Urinary bladder (tissue), 4 donors: ENCODE measurements around the gene SLC11A2. TPM values are rescaled to one million over a fixed set of nuclear protein-coding genes. Genes with fewer than 3 reads are reported as not detected.
"Not testable (repeated sequence)": the region's sequence is repeated elsewhere in the genome, so short reads cannot be mapped to it uniquely, and the experiment has no call there.

Source experiments
- DNase-seq: peaks from one replicate; pipeline ENCODE4 v3.0.0-alpha.2; 2015; ENCODE audit errors: extremely low spot score
- H3K27ac ChIP-seq: one replicate; pipeline ENCODE4 v1.5.1; 2013; ENCODE audit warnings: low read depth, mild to moderate bottlenecking, moderate library complexity
- H3K36me3 ChIP-seq: one replicate; pipeline ENCODE4 v1.6.1; 2013; ENCODE audit warnings: mild to moderate bottlenecking, moderate library complexity; ENCODE audit not compliant: insufficient read depth
- H3K4me1 ChIP-seq: one replicate; pipeline ENCODE4 v1.6.1; 2013; ENCODE audit warnings: mild to moderate bottlenecking, moderate library complexity; ENCODE audit not compliant: insufficient read depth
- H3K4me3 ChIP-seq: one replicate; pipeline ENCODE4 v1.5.1; 2013; ENCODE audit warnings: low read depth, low read length
- WGBS: extraction: QIAGEN DNeasy Blood & Tissue Kit; methylation state at CpG from one replicate; pipeline ENCODE4 v1.1.7; 2013; 5-methylcytosine and 5-hydroxymethylcytosine counted together
- polyA plus RNA-seq: library from polyadenylated mRNA; stranded (reverse); fragments of 200-250 nt; gene quantifications from one replicate; pipeline ENCODE4 v1.2.3, GENCODE V29; 2013
- total RNA-seq: library from RNA; depleted of rRNA; stranded (reverse); fragments of >200 nt; gene quantifications from one replicate; pipeline ENCODE4 v1.2.3, GENCODE V29; 2014
- donor health status: healthy with polysubstance abuse.
- donor health status: healthy.

The SLC11A2 gene
- total and polyA plus RNA-seq, 2 donors: 21.5 to 78.3 TPM

DNA sequence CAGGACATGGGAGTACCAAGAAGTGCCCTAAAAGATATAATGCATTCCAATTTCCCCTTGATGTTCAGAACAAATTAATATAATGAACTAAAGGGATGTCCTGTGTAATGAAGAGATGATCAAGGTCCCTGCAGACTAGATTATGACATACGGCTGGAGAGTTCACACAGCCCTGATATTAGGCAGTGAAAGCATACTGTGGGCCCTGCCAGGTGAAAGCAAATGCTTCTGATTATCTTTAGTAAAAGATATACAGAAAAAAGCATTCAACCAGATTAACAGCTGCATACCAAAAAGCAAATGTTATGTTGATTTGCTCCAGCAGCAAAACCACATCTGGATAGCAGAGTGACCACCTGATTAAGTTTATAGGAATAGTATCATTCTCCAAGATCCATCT lies 61.8 kb downstream of the SLC11A2 start:
- Histone ChIP-seq H3K4me1 (no peaks in the 10 kb centered on the region), H3K36me3 (peaks cover 3% of the 10 kb centered on the region), H3K4me3 (no peak overlapping the region), H3K27ac (no peak overlapping the region)
- no peak for DNase-seq
- 65% methylated on average over 1 of the region's 1 CpG for WGBS

DNA sequence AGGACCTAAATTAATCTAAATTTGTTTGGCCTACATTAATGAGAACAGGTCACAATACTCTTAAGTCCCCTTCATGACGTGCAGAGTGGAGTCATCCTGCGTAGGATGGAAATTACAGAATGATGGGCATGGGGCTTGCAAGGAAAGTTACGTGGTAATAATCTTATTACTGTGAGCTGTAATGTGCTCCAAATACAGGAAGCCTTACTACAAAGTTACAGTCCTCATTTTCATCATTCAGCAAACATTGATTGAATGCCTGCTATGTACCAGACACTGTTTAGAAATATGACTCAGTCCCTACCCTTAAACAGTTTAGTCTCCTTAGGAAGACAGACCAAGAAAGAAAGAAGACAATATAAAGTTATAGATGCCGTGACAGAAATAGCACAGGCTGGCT lies 64.5 kb downstream of the SLC11A2 start:
- Histone ChIP-seq H3K36me3 (no peaks in the 10 kb centered on the region), H3K4me3 (no peak overlapping the region), H3K4me1 (no peaks in the 10 kb centered on the region), H3K27ac (no peak overlapping the region)
- WGBS: 94% methylated on average over 4 of the region's 4 CpGs
- no peak for DNase-seq

DNA sequence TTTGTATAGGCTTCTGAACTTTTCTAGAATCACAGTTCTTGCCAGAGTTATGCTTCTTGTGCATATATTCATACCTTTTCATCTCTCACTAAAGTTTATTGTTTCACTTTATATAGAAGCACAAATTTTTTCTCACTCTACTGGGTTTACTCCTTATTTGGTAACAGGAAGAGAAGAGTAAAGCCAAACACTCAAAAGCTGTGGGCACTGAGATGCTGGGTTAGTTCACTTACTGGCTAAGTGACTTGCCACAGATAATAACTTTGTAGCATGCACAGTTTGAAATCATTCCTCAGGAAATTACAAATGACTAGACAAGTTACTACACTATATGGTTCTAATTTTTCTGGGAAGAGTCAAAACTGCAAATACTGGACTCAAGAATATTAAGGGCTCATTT lies 66.1 kb downstream of the SLC11A2 start:
- Histone ChIP-seq H3K36me3 (no peaks in the 10 kb centered on the region), H3K27ac (no peak overlapping the region), H3K4me1 (no peaks in the 10 kb centered on the region), H3K4me3 (no peak overlapping the region)
- no peak for DNase-seq

DNA sequence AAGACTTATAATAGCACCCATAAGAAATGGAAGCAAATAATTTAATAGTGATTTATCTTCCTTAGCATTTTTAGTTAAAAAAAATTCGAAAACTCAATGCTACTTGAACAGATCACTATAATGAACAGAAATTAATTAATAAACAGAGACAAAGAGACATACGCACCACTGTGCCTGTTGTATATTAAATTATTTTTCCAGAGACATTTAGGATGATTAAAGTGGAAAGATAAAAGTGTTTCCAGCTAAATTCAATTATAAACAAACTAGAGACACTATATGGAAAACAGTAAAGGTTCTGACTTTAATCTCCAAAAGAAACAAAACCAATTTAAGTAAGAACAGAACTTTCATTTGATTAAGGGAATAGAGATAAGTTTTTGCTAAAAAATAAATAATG lies 70.5 kb downstream of the SLC11A2 start:
- Histone ChIP-seq H3K4me1 (no peaks in the 10 kb centered on the region), H3K27ac (no peak overlapping the region), H3K4me3 (no peak overlapping the region), H3K36me3 (no peaks in the 10 kb centered on the region)
- WGBS: 87% methylated on average over 2 of the region's 2 CpGs
- no peak for DNase-seq

DNA sequence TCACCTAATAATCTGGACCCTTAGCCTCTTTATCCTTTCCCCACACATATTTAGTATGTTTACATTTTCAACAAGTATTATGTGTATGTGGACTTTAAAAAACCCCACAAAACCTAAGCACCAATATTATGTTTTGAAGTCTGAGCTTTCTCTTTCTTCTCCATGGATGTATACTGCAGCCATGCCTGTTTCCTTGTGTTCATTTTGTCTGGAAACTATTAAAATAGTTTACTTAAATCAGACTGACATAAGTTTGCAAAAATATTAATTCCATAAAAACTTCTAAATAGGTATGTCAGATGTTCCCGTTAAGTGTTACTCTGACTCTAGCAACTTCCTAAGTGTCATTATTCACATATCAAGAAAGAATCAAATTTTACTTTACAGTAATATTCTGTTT lies 70.9 kb downstream of the SLC11A2 start:
- Histone ChIP-seq H3K4me3 (no peak overlapping the region), H3K4me1 (no peaks in the 10 kb centered on the region), H3K36me3 (no peaks in the 10 kb centered on the region), H3K27ac (no peak overlapping the region)
- WGBS: 84% methylated on average over 1 of the region's 1 CpG
- no peak for DNase-seq

DNA sequence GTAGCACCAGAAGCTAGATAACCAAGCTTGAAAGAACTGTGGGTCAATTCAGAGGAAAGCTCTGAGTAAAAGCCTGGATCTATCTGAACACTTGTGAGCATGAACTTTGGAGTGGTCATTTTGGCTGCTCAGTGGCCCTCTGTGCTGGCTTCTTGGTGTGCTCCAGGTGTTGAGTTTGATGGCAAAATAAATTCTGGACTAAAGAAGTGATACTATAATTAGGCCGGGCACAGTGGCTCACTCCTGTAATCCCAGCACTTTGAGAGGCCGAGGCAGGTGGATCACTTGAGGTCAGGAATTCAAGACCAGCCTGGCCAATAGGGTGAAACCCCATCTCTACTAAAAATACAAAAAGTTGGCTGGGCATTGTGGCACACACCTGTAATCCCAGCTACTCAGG lies 71.4 kb downstream of the SLC11A2 start:
- H3K4me3 ChIP-seq, DNase-seq, H3K4me1 ChIP-seq, H3K27ac ChIP-seq, H3K36me3 ChIP-seq: not testable (repeated sequence)
- 98% methylated on average over 2 of the region's 2 CpGs for WGBS

DNA sequence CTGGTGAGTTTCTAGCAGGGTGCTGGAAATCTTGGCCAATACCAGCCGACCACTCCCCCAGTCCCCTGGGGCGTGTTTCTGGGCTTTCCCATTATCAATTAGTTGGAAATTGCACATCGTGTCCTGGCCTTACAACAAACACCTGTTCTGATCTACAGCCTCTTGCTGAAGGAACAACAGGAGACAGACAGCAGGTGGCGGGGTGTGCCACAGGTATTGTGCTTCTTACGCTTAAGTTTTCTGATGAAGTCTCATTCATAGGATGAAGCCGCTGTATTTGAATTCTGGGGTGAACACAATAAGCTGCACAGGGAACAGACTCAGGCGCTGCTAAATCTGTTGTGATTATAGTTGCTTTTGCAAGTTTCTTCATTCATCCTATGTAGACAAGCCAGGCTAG lies 73.1 kb downstream of the SLC11A2 start:
- no peak for DNase-seq
- no peak overlapping the region for H3K27ac ChIP-seq
- no peaks in the 10 kb centered on the region for H3K4me1 ChIP-seq
- 88% methylated on average over 7 of the region's 7 CpGs for WGBS
- H3K36me3 ChIP-seq: no peaks in the 10 kb centered on the region
- H3K4me3 ChIP-seq: no peak overlapping the region

DNA sequence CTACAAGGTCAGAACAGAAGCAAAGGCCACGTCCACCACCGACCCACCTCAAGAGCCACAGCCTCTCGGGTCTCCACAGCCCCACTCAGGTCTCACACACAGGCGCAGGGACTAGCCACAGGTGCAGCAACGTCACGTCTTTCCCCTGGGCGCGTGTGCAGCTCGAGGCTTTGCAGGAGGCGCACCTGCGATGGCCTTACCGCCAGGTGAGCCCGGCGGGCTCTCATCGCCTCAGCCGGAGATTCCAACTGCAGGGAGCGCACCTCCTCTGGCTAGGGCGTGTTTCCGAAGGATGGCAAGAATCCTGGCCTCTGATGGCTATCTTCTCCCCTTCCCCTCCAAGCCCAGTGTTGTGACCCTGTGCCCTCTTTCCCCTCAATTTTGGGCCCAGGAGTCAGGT lies 73.7 kb downstream of the SLC11A2 start, which contains the start of gene HIGD1C:
HIGD1C (plus strand) TSS at position 35 of the 400 bp plus-strand sequence. CDS start 1,455 bp downstream, outside the sequence.
- Histone ChIP-seq H3K4me3 (no peak within 1 kb of the TSS), H3K36me3 (no peaks in the 10 kb centered on the region), H3K4me1 (no peaks in the 10 kb centered on the region), H3K27ac (no peak within 1 kb of the TSS)
- no peak for DNase-seq
- 93% methylated on average over 19 of the region's 19 CpGs for WGBS

DNA sequence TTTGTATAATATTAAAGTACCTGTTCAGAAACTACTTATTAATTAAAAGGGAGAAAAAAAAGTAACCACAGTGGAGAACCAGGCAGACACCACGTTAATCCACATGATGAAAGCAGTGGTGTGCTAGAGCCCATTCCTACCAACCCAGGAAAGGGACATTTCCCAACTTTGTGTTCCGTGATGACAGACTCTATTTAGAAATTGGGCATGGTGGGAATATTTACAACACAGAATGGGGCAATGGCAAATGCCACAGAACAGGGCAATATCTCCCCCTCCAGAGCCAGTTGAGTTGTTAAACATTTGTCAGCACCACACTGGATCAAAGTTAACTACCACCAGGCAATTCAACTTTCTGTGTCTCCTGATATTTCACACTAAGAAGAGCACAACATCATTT lies 75.1 kb downstream of the SLC11A2 start:
- Histone ChIP-seq H3K36me3 (no peaks in the 10 kb centered on the region), H3K4me3 (no peak overlapping the region), H3K4me1 (no peaks in the 10 kb centered on the region), H3K27ac (no peak overlapping the region)
- WGBS: 93% methylated on average over 2 of the region's 2 CpGs
- DNase-seq: no peak

DNA sequence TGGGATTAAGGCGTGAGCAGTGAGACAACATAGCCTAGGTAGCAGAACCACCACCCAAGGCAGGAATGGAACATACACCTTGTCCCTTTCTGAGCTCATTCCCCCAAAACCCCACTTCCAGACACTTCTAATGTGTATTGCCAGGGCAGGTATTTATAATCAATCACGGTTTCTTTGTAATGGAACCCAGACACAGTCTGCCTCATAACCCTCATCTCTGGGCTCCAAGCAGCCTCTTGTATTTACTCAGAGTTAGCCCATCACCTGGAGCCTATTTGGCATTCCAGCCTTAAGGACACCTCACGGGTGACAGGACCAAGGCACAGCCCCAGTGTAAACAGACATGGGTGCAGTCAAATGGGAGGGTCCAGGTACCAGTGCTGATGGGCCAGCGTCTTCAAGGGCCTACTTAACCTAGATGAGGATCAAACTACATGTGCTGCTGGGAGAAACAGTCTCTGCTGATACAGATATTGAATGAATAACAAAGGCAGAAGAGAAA lies 76.3 kb downstream of the SLC11A2 start:
- no peak overlapping the region for H3K27ac ChIP-seq
- H3K36me3 ChIP-seq: no peaks in the 10 kb centered on the region
- no peak for DNase-seq
- H3K4me3 ChIP-seq: no peak overlapping the region
- WGBS: 92% methylated on average over 4 of the region's 4 CpGs
- H3K4me1 ChIP-seq: no peaks in the 10 kb centered on the region

DNA sequence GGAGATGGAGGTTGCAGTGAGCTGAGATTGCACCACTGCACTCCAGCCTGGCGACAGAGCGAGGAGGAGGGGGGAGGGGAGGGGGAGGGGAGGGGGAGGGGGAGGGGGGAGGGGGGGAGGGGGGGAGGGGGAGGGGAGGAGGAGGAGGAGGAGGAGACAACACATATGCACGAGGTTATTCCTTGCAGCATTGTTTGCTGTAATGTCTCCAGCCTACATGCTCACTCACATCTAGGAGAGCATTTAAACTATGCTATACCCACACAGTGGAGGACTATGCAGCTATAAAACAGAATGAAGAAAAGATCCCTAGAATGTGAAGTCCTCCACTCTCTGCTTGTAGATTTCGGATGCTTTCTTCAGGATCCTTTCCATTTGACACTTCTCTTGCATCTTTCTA lies 77.4 kb downstream of the SLC11A2 start:
- Histone ChIP-seq H3K4me3 (no peak overlapping the region), H3K4me1 (no peaks in the 10 kb centered on the region), H3K36me3 (no peaks in the 10 kb centered on the region), H3K27ac (no peak overlapping the region)
- WGBS: 46% methylated on average over 2 of the region's 4 CpGs
- DNase-seq: no peak

DNA sequence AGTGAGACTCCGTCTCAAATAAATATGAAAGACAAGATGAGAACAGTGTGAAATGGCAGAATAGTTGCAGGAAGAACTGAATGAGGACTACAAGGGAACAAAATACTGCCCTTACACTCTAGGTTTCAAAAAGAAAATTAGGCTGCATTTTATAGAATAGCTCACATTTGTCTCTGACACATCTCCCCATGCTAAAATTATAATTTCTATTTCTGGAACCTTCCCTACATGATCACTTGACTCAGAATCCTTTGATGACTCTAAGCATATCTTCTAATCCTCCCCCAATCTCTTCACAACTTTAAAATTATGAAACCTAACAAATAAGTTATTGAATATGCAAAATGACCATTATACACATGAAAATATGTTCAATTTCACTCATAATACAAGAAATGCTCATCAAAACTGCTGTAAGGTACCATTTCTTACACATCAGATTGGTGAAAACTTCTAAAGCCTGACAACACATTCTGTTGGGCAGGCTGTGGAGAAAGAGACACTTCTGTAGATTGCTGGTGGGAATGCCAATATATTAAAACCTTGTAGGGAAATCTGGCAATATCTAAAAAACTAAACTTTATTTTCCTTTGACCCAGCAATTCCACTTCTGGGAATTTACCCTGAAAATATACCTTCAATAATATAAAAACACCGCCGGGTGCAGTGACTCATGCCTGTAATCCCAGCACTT lies 78.1 kb downstream of the SLC11A2 start:
- WGBS: 90% methylated on average over 3 of the region's 3 CpGs
- no peak for DNase-seq
- Histone ChIP-seq H3K4me3 (no peak overlapping the region), H3K4me1 (no peaks in the 10 kb centered on the region), H3K36me3 (no peaks in the 10 kb centered on the region), H3K27ac (no peak overlapping the region)

DNA sequence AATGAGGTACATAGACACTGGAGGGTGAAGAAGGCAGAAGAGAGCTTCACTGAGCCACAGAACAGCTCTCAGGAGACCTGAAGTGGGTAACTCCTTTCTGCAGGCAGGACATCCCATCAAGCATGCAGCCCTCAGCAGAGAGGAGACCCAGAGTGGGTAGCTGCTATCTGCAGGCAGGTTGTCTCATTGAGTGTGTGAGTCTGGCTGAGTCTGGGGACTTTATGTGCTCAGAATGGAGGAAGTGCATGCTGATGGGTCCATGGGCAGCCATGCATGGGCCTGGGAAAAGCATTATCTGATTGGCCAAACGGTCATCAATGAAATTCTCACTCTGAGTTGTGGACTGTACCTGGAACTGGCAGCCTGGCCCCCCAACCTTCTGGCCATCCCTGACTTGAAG lies 88.5 kb downstream of the SLC11A2 start:
- 97% methylated on average over 1 of the region's 1 CpG for WGBS
- H3K27ac ChIP-seq: no peak overlapping the region
- DNase-seq: no peak
- H3K4me1 ChIP-seq: no peaks in the 10 kb centered on the region
- no peaks in the 10 kb centered on the region for H3K36me3 ChIP-seq
- H3K4me3 ChIP-seq: no peak overlapping the region

DNA sequence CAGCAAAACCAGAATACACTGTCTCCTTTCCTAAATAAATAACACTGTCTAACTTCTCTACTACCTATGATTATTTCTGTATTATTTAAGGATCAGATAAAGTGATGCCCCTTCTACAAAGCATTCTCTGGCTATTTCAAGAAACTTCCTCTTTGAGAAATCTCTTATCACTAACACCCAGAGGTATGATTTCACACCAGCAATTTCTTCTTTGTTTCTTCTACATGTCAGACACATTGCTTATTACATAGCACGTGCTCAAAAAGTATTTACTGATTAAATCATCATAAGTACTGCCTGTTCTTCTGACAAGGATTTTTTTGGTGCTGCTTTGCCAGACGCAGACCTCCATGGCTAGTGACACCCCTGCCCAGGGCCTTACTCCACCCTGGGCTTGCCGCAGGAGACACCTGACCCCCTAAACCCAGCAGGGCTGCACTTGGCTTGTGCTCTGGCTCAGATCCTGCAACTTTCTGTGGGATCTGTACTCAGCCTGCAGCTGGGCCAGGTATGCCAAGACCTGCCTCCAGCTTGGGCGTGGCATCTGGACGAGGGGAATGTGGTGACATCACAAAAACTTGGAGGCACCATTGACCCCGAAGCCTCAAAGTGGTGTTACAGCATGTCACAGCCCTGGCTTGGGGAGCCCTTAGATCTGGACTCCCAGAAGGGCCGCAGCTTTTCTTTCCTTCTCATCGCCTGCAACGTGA lies 89.2 kb downstream of the SLC11A2 start:
- DNase-seq: no peak
- 89% methylated on average over 9 of the region's 9 CpGs for WGBS
- no peaks in the 10 kb centered on the region for H3K4me1 ChIP-seq
- H3K4me3 ChIP-seq: no peak overlapping the region
- no peak overlapping the region for H3K27ac ChIP-seq
- H3K36me3 ChIP-seq: no peaks in the 10 kb centered on the region
